HG03571 (cell line): ENCODE results near the gene NCOA6.
"Not testable (repeated sequence)": the region's sequence is repeated elsewhere in the genome, so short reads cannot be mapped to it uniquely, and the experiment has no call there.

Source experiments
- ATAC-seq: cut with Tn5 transposase; IDR thresholded peaks from one replicate; pipeline ENCODE4 v1.9.1; 2021; ENCODE audit not compliant: unreplicated experiment

NCOA6 gene

DNA sequence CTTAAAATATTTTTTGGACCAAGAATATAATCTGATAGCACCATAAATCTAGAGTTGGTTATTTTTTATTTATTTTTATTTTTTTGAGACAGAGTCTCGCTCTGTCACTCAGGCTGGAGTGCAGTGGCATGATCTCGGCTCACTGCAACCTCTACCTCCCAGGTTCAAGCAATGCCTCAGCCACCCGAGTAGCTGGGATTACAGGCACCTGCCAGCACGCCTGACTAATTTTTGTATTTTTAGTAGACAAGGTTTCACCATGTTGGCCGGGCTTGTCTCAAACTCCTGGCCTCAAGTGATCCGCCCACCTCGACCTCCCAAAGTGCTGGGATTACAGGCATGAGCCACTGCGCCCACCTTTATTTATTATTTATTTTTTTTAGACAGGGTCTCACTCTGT lies 45.2 kb downstream of the NCOA6 start:
- ATAC-seq = not testable (repeated sequence)

DNA sequence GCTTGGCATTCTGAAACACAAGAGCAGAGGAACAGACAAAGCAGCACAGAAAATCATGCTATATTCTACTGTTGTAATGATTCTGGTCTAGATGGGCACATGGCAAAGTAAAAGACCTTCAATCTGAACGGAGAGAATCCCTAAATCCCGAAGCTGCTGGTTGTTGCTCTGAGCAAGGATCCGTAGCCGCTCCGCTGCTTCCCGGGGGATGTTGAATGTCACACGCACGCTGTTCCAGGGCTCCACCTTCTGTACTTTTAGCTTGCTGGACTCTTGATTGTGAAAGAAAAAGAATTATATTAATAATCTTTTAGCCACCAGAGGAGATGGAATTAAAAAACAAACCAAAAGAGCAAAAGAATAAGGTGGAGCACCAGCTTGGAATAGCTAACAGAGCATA lies 49.3 kb downstream of the NCOA6 start:
- ATAC-seq = no peak

DNA sequence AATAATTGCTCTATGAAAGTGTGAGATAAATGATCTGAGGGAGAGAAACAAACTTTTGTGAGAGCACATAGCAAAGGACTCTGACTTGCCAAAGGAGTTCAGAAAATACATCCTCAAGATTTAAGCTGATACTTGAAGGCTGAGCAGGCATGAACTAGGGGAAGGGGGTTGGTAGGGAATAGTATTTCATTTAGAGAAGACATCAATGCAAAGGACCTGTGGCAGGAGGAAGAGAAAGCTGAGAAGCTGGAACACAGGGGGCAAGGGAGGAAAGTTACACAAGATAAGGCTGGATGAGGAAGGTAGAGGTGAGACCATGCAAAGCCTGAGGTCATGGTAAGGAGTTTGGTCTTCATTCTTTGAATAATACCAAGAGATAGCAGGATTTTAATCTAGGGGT lies 50.6 kb downstream of the NCOA6 start:
- no peak for ATAC-seq

DNA sequence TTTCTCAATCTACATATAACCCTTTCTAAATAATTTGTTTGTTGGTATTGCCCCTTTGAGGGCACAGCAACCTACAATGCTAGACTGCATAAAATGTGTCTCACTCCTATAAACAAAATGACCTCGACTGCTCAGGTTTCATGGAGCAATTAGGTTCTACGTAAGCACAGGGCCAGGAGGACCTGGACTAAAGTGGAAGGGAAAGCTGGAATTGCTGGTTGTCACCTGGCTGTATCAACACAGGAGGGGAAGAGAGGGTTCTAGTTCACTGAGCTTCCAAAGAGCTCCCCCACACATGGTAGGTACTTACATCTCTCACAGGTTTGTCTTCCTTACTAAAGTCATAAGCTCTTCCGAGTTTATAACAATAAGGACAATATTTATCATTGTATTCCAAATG lies 51.0 kb downstream of the NCOA6 start:
- ATAC-seq = no peak

DNA sequence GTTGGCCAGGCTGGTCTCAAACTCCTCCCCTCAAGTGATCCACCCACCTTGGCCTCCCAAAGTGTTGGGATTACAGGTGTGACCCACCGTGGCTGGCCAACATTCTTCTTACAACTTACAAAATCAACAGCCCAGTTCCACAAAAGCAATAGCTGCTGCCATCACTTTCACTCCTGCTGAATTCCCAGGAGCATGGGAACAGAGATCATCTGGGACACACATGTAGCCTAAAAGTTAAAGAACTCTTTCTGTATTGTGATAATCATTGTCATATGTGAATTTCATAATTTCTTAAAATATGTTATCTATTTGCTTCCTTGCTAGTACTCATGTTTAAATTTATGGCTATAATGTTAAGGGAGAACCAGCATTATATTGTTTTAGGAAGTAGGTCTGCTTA lies 51.7 kb downstream of the NCOA6 start:
- no peak for ATAC-seq

DNA sequence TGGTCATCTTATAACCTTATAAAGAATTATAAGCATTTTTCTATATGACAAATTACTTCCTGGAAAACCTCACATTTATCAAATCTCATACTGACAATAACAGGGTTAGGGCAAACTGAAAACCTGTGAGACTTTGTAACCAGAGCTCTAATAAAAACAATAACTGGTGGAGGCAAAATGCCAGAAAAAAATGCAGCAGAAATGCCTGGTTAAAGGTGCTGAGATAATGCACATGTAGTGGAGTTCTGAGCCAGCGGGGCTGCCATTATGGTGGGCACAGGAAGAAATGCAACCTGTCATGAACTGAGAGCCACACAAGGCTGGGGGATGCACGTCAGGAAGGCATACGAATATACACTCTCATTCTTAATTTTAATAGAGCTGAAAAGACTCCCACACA lies 53.0 kb downstream of the NCOA6 start:
- no peak for ATAC-seq

DNA sequence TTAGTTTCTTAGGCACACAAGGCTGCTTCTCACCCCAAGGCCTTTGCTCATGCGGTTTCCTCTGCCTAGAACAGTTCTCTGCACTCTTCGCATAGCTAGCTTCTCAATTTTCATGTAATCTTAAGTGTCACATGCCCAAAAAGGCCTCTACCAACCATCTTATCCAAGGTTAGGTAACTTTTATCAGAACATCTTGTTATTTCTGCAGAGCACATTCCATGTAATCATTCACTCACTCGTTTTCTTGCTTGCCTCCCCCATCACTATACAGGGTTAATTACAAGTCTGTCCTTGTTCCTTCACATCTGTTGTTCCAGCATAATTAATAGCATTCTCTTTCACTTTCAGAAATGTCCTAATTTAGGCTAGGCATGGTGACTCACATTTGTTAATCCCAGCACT lies 53.8 kb downstream of the NCOA6 start:
- no peak for ATAC-seq

DNA sequence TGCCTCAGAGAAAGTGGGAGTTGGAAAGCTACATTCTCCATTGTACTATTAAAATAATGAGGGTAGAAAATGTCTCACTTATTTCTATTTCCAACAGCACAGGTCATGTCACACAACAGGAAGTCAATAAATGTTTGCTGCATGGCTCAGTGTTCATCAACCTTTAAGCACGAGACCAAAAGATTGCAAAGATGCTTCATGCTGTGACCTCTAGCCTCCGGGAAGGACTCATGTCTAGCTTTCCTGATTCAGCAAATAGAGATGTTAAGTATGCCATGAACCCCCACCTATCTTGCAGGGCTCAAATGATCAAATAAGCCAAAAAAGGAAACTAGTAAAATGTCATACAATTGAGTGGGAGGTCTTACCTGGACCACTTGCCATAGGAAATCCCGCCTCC lies 57.4 kb downstream of the NCOA6 start:
- ATAC-seq = no peak

DNA sequence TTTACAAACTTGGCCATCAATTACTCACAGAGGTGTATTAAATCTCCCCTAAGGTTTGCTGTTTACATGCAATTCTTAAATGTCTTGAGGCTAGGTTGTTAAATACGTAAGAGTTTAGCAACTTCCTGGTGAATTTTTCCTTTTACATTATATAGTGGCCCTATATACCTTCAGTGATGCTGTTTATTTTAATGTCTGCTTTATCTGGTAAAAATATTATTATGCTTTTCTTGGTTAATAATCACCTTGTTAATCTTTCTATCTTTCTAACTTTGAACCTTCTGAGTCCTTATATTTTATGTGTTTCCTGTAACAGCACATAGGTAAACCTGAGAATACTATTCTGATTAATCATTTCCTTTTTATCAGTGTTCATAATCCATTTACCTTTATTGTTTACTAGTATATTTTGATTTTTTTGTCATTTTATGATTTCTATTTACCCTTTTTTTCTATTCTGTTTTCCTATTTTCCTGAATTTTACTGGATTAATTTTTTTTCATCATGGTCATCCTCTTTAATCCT lies 63.4 kb downstream of the NCOA6 start:
- ATAC-seq = no peak

DNA sequence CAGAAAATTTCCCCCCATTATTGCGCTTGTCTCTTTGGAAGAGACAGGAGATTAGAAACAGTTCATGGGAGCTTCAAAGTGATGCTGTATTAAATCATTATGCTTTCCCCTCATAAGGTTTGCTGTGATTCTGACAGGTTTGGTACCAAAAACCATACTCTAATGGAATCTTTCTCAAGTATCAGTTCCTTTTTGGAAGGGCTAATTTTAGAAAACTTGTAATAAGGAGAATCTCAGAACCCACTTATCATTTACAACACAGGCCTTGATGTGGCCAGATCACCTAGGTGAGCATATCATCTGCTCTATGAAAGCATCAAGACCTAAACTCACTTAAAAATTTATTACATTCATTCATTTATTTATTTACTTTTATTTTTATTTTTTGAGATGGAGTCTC lies 70.1 kb downstream of the NCOA6 start:
- ATAC-seq = no peak

DNA sequence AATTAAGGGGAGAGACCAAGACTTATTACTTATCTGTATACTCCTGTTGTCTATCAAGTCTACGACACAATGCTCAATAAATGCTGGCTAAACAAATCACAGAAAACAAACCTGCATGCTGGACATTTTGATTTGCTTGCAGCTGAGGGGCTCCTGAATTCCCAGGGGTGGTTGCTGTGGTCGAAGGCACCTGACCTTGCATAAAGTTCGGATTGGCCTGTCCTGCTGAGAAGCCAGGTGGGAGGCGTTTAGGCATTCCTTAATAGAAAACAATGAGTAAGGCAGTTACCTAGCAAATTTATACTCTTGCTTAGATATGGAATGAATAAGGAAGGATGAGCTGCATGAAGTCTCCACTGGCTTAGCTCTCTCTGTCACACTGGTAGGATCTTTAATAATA lies 70.8 kb downstream of the NCOA6 start:
- ATAC-seq = no peak

DNA sequence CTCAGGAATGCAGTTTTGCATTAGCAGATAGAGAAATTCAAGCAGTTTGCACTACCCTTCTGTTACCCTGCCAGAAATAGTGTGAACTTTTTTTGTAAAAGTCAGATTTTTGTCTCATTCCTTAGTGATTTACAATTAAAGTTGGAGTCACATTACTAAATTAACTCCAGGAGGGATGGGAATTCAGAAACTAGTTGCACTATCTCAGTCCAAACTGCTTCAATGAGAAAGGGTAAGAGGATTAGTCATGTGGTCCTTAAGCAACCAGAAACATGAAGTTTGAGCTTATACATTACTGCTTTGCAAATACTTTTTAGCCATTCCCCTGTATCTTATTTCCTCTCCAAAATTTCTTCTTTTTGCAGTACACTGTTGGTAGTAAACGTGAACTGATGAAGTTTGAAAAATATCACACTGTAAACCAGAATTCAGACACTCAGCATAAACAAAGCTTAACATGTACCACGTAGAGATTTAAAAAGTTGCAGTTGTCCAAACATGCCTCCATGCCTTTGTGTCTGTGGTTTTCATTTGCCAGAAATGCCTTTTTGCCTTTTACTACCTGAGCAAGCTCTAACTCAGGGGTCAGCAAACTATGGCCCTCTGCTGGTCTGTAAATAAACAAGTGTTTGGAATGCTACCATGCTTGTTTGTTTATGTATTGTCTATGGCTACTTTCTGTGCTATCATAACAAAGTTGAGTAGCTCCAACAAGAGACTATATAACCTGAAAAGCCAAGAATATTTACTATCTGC lies 71.6 kb downstream of the NCOA6 start:
- no peak for ATAC-seq

DNA sequence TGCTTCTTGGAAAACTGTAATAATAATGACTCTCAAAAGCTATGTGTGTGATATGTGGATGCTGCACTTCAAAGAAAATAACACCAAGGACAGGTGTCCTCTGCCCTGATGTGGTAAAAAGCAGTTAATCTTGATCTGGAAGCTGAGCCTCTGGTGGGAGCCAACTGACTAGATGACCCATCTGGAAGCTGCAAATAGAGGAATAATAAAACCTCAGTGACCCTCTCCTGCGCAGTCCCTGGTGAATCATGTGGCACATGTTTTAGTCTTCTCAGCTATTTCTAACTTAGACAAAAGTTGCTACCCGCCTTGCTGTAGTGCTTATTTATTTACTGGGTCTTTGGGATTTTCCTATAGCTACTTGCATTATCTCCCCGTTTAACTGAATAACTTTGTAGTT lies 74.0 kb downstream of the NCOA6 start:
- no peak for ATAC-seq

DNA sequence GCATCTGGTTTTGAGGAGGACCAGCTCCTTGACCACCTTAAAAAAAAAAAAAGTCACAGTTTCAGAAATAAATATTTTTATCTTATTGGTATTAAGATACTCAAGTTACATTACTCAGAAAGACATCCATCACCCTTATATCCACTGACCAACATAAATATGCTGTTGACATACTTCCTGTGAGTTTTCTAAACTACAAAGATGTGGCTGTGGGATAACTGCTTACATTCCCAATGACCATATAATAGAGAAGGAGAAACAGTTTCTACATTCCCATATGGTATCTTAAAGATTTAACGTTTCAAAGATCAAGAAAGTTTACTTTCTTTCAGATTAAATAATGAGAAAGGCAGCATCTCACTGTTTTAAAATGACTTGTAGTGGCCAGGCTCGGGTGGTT lies 75.0 kb downstream of the NCOA6 start:
- ATAC-seq = no peak

DNA sequence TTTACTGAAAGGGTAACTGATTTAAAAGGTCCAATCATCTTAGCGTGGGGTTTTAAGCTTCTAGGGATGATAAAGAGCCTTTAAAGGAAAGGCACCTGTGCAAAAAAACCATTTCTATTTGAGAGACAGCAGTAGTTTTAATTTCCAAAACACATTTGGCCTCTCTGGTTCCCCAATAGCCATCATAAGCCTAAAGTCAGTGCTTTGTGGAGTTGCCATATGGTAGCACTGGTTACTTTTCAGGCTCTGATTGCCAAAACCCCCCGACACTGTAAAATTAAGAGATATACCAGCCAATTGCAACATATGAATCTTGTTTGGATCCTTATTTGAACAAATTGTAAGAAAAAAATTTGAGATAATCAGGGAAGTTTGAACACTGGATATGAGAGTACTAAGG lies 76.7 kb downstream of the NCOA6 start:
- ATAC-seq = no peak

DNA sequence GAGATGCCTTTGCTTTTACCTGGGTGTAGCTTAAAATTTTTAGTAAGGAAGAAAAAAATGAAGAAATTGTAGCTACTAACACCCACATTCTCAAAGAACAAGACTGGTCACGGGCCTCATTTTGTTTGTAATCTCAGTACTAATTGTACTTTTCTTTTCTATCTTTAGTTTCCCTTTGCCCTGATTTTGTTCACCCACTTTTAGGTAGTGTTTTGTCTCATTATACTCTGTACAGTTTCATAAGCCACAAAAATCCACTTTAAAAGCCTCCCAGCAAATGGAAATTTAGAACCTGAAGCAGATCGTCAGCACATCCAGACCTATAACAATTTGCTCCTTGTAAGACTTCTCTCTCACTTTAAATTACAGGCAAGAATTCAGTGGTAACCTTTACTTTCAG lies 78.0 kb downstream of the NCOA6 start:
- no peak for ATAC-seq

DNA sequence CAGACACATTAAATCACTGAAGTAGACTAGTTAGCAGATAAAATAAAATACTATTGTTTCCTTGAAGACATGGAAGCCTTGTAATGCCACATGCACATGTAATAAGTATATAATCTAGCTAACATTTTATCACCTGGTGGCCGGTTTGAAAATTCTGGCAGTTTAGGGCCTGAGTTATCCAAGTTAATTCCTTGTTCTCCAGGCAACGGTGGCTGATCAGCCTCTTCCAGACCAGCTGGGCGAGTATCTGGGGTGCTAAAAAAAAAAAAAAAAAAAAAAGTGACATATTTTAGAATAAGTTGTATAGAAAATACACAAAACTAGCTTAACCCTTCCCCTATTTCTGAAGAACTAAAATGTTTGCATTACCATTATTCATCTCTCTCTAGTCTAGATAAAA lies 78.8 kb downstream of the NCOA6 start:
- ATAC-seq = no peak

DNA sequence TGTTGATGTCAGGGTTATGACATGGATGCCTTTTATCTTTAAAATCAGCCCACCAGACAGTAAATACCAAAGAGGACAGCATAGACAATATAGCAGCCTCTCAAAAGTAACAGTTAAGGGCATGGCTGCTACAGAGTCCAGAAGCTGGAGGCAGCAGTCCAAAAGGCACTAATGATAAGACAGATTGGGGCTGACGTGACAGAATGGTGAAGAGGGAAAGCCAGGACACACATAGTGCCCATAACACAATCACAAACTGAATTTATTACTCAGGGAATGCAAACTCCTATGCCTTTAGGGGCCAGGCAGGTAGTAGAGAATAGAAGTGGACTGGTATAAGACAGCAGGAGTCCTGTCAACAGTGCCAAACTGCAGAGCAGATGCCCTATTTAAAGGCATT lies 80.6 kb downstream of the NCOA6 start:
- no peak for ATAC-seq

DNA sequence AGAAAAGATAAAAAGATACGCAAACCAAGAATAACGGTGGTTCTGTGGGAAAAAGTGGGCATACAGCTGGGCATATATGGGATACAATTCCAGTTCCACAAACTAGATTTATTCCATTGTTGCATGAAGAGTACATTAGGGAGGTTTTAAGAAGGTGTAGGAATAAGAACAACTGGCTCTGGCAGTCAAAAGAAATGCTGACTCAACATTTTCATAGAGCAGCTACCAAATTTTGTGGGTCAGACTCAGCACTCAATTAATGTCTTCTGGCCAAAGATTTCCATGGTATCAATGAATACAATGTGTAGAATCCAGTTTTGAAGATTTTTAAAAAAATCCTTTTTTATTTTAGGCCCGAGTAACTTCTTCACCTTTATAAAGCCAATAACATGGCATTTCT lies 81.1 kb downstream of the NCOA6 start:
- no peak for ATAC-seq

DNA sequence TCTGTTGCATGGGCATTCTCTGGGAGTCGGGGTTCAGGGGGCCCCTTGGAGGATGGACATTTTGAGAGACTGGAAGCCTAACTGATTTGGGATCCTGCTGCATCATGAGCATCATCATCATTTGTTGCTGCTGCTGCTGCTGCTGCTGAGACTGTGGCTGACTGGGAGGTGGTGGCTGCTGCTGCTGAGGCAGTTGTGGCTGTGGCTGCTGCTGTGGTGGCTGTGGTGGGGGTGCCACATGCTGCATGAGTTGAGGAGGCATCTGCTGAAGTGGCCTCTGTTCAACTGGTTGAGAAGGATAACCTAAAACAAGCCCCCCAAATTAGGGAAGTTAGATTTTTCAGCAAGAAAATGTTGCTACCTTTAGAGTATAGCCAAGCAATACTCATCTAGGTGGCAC lies 82.4 kb downstream of the NCOA6 start:
- no peak for ATAC-seq

DNA sequence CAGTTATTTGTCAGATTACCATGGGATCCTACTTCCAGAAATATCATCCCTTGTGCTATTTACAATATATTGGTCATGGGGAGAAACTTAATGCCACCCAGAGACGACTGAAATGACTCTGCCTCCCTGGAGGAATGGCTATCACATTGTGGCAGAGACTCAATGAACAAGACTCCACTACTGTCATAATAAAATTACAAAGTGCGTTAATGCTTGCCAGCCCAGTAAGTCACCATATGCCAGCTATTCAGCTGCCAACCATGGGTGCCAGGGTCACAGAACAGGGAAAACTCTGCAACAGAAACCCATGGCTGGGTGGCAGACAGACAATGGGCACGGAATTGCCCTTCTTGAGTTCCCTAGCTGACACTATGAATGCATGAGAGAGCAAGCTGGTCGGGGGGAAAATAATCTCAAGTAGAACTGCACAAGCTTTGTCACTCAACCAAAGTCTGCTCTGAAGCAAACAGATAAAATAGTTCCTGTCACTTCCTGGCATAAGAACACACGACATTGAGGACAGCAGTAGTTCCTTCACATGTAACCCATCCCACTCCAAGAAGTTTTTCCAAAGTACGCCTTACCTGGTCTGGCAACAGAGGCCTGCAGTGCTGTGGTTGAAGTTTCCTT lies 89.2 kb downstream of the NCOA6 start:
- no peak for ATAC-seq

DNA sequence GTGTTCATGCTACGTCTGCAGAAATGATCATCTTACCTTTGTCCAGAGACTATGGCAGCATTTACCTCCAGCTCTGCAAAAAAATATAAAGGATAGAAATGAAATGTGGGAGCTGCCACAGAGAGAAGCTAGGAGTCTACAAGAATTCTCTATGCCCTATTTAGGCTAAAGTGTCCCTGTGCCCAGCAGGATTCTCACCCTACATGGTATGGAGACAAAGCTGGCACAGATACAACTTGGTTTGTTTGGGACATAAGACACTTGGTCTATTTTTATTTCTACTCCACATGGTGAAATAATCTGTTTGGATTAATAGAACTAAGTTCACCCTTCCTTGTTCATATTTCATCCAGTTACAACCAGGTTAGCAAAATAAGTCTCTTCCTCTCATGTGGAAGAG lies 92.9 kb downstream of the NCOA6 start:
- ATAC-seq = no peak

DNA sequence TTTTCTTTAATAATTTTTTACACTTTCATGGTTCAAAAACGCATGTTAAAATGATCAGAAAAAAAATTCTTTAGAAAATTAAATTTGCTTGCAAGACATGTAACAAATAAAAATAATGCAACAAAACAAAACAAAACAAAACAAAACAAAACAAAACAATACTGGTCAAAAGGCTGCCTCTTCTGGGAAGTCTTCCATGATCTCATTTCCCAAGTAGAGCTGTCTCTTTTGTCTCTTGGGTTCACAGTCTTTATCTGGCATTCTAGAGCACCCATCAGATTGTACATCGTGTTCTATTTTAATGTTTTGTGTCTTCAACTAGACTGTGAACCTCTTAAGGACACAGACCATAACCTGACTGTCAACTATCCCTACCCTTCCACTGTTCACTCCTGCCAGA lies 96.0 kb downstream of the NCOA6 start:
- no peak for ATAC-seq
